ENCODE data around the gene F8A3. TPM values are rescaled to one million over a fixed set of nuclear protein-coding genes. Genes with fewer than 3 reads are reported as not detected.
"Not testable (repeated sequence)": the region's sequence is repeated elsewhere in the genome, so short reads cannot be mapped to it uniquely, and the experiment has no call there.

Gene F8A3
- total and polyA plus RNA-seq, 4 donors, result 0.33 to 6.4 (median 3.7) TPM

DNA sequence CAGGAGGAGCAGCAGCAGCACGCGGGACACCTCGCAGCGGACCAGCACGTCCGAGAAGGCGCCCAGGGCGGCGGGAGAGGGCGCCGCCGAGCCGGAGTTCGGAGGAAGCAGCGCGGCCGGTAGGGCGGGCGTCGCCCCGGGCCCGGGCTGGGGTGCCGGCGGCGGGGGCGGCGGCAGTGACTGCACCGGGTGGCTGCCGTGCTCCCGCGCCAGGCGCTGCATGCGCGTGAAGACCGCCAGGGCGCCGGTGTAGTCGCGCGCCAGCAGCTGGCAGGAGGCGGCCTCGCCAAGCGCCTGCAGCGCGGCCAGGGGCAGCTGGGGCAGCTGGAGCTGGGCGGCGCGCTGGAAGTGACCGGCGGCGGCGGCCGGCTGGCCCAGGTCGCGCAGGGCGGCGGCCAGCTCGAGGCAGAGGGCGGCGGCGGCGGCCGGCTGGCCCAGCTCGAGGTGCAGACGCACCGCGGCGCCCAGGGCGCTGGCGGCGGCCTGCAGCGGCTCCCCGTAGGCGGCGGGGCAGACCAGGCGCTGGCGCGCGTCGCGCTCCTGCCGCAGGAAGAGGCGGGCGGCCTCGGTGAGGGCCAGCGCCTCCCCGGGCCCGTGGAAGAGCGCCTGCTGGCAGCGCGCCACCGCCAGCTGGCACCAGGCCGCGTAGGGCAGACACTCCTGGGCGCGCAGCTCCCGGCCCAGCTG is 516 bp downstream of the F8A3 start:
- not testable (repeated sequence) for H3K4me3 ChIP-seq (ENCODE audit: low read depth in 1 of 3, low read length in 3 of 3); H3K4me1 ChIP-seq (ENCODE audit: control insufficient read depth in 4 of 4, insufficient read depth in 4 of 4, low read length in 3 of 4); H3K36me3 ChIP-seq (ENCODE audit: control insufficient read depth in 4 of 4, insufficient read depth in 3 of 4, low read depth in 1 of 4, low read length in 3 of 4); H3K9ac ChIP-seq (ENCODE audit: low read depth in 1 of 2, low read length in 2 of 2); H3K27ac ChIP-seq (ENCODE audit: low read depth in 1 of 2, low read length in 2 of 2); H3K27me3 ChIP-seq (ENCODE audit: control insufficient read depth in 4 of 4, insufficient read depth in 4 of 4, low read length in 3 of 4); H3K9me3 ChIP-seq (ENCODE audit: control insufficient read depth in 4 of 4, low read length in 3 of 4); DNase-seq (ENCODE audit: low spot score)
- WGBS, result no CpG with 5 or more reads among the region's 97 CpGs

DNA sequence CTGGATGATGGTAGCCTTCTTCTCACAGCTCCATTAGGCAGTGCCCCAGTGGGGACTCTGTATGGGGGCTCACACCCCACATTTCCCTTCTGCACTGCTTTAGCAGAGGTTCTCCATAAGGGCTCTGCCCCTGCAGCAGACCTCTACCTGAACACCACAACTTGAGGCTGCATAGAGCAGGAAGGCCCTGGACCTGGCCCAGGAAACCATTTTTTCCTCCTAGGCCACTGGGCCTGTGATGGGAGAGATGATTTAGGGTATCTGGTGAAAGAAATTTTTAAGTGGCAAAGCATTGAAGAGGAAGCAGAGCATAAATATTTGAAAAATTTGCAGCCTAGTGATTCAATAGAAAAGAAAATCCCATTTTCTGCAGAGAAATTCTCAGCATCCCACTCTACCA is 17.3 kb downstream of the F8A3 start:
- Histone ChIP-seq H3K4me3 (ENCODE audit: low read depth in 1 of 3, low read length in 3 of 3) (no peak overlapping the region), H3K27ac (ENCODE audit: low read depth in 1 of 2, low read length in 2 of 2) (no peak overlapping the region), H3K9me3 (ENCODE audit: control insufficient read depth in 4 of 4, low read length in 3 of 4) (peaks cover 0 to 3% (median 0%) of the 10 kb centered on the region in 4 donors), H3K36me3 (ENCODE audit: control insufficient read depth in 4 of 4, insufficient read depth in 3 of 4, low read depth in 1 of 4, low read length in 3 of 4) (no peaks in the 10 kb centered on the region), H3K9ac (ENCODE audit: low read depth in 1 of 2, low read length in 2 of 2) (no peak overlapping the region), H3K4me1 (ENCODE audit: control insufficient read depth in 4 of 4, insufficient read depth in 4 of 4, low read length in 3 of 4) (no peaks in the 10 kb centered on the region), H3K27me3 (ENCODE audit: control insufficient read depth in 4 of 4, insufficient read depth in 4 of 4, low read length in 3 of 4) (no peaks in the 10 kb centered on the region)
- no peak for TF ChIP-seq TAF1 (conservative IDR thresholded peaks at IDR 0.05)
- no peak for DNase-seq (ENCODE audit: low spot score)

DNA sequence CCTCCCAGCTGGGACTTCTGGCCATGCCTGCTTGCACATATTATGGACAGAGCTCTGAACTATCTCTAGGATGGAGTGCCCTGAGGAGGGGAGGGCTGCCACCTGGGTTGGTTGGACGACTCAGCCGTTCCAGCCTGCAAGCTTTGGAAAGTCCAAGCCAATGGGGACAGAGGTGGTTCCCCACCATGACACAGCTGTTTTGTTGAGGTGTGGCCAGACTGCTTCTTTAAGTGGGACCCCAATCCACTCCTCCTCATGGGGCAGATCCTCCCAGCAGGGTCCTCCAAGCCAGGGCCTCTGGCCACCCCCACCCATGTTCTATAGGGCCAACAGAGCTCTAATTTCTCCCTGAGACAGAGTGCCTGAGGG is 22.7 kb downstream of the F8A3 start:
- WGBS, result 98% methylated on average over 2 of the region's 2 CpGs
- H3K27ac ChIP-seq (ENCODE audit: low read depth in 1 of 2, low read length in 2 of 2), result no peak overlapping the region
- H3K4me3 ChIP-seq (ENCODE audit: low read depth in 1 of 3, low read length in 3 of 3), result no peak overlapping the region
- no peak for DNase-seq (ENCODE audit: low spot score)
- no peaks in the 10 kb centered on the region for H3K27me3 ChIP-seq (ENCODE audit: control insufficient read depth in 4 of 4, insufficient read depth in 4 of 4, low read length in 3 of 4)
- no peak overlapping the region for H3K9ac ChIP-seq (ENCODE audit: low read depth in 1 of 2, low read length in 2 of 2)
- H3K4me1 ChIP-seq (ENCODE audit: control insufficient read depth in 4 of 4, insufficient read depth in 4 of 4, low read length in 3 of 4), result no peaks in the 10 kb centered on the region
- no peaks in the 10 kb centered on the region for H3K36me3 ChIP-seq (ENCODE audit: control insufficient read depth in 4 of 4, insufficient read depth in 3 of 4, low read depth in 1 of 4, low read length in 3 of 4)
- no peaks in the 10 kb centered on the region for H3K9me3 ChIP-seq (ENCODE audit: control insufficient read depth in 4 of 4, low read length in 3 of 4)
- TF ChIP-seq, protein P1, sequence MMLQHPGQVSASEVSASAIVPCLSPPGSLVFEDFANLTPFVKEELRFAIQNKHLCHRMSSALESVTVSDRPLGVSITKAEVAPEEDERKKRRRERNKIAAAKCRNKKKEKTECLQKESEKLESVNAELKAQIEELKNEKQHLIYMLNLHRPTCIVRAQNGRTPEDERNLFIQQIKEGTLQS (IDR thresholded peaks at IDR 0.05), result no peak
- TF ChIP-seq, protein P2, sequence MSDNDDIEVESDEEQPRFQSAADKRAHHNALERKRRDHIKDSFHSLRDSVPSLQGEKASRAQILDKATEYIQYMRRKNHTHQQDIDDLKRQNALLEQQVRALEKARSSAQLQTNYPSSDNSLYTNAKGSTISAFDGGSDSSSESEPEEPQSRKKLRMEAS (IDR thresholded peaks at IDR 0.05), result no peak
- no peak for TF ChIP-seq FOXA2 (IDR thresholded peaks at IDR 0.05)
- TF ChIP-seq FOXA1 (IDR thresholded peaks at IDR 0.05), result no peak
- TF ChIP-seq HNF4A (conservative IDR thresholded peaks at IDR 0.05), result no peak
- no peak for TF ChIP-seq YY1 (IDR thresholded peaks at IDR 0.05)
- no peak for TF ChIP-seq NR2F2 (IDR thresholded peaks at IDR 0.05)
- TF ChIP-seq JUND (IDR thresholded peaks at IDR 0.05), result no peak
- TF ChIP-seq, protein P3, sequence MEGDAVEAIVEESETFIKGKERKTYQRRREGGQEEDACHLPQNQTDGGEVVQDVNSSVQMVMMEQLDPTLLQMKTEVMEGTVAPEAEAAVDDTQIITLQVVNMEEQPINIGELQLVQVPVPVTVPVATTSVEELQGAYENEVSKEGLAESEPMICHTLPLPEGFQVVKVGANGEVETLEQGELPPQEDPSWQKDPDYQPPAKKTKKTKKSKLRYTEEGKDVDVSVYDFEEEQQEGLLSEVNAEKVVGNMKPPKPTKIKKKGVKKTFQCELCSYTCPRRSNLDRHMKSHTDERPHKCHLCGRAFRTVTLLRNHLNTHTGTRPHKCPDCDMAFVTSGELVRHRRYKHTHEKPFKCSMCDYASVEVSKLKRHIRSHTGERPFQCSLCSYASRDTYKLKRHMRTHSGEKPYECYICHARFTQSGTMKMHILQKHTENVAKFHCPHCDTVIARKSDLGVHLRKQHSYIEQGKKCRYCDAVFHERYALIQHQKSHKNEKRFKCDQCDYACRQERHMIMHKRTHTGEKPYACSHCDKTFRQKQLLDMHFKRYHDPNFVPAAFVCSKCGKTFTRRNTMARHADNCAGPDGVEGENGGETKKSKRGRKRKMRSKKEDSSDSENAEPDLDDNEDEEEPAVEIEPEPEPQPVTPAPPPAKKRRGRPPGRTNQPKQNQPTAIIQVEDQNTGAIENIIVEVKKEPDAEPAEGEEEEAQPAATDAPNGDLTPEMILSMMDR (IDR thresholded peaks at IDR 0.05; ENCODE audit: low read depth, low read length, missing input control), result no peak
- TF ChIP-seq TAF1 (conservative IDR thresholded peaks at IDR 0.05), result no peak
- no peak for TF ChIP-seq RXRA (IDR thresholded peaks at IDR 0.05)
- TF ChIP-seq GABPA (IDR thresholded peaks at IDR 0.05 in 1 of 2, conservative IDR thresholded peaks at IDR 0.05 in 1 of 2), result no peak
- TF ChIP-seq, protein P4, sequence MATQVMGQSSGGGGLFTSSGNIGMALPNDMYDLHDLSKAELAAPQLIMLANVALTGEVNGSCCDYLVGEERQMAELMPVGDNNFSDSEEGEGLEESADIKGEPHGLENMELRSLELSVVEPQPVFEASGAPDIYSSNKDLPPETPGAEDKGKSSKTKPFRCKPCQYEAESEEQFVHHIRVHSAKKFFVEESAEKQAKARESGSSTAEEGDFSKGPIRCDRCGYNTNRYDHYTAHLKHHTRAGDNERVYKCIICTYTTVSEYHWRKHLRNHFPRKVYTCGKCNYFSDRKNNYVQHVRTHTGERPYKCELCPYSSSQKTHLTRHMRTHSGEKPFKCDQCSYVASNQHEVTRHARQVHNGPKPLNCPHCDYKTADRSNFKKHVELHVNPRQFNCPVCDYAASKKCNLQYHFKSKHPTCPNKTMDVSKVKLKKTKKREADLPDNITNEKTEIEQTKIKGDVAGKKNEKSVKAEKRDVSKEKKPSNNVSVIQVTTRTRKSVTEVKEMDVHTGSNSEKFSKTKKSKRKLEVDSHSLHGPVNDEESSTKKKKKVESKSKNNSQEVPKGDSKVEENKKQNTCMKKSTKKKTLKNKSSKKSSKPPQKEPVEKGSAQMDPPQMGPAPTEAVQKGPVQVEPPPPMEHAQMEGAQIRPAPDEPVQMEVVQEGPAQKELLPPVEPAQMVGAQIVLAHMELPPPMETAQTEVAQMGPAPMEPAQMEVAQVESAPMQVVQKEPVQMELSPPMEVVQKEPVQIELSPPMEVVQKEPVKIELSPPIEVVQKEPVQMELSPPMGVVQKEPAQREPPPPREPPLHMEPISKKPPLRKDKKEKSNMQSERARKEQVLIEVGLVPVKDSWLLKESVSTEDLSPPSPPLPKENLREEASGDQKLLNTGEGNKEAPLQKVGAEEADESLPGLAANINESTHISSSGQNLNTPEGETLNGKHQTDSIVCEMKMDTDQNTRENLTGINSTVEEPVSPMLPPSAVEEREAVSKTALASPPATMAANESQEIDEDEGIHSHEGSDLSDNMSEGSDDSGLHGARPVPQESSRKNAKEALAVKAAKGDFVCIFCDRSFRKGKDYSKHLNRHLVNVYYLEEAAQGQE (IDR thresholded peaks at IDR 0.05), result no peak
- no peak for TF ChIP-seq EGR1 (IDR thresholded peaks at IDR 0.05; ENCODE audit: low read depth in 2 of 2)
- no peak for TF ChIP-seq RAD21 (IDR thresholded peaks at IDR 0.05)
- no peak for TF ChIP-seq SP1 (IDR thresholded peaks at IDR 0.05)
- TF ChIP-seq, protein P5, sequence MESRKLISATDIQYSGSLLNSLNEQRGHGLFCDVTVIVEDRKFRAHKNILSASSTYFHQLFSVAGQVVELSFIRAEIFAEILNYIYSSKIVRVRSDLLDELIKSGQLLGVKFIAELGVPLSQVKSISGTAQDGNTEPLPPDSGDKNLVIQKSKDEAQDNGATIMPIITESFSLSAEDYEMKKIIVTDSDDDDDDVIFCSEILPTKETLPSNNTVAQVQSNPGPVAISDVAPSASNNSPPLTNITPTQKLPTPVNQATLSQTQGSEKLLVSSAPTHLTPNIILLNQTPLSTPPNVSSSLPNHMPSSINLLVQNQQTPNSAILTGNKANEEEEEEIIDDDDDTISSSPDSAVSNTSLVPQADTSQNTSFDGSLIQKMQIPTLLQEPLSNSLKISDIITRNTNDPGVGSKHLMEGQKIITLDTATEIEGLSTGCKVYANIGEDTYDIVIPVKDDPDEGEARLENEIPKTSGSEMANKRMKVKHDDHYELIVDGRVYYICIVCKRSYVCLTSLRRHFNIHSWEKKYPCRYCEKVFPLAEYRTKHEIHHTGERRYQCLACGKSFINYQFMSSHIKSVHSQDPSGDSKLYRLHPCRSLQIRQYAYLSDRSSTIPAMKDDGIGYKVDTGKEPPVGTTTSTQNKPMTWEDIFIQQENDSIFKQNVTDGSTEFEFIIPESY (IDR thresholded peaks at IDR 0.05), result no peak
- no peak for TF ChIP-seq HNF4G (IDR thresholded peaks at IDR 0.05)
